D341Med (cell line): ENCODE data around the gene COL27A1.

Experiments used
- DNase-seq: peaks from one replicate; pipeline ENCODE4 v3.0.0; 2012; ENCODE audit warnings: low spot score

Gene COL27A1

DNA sequence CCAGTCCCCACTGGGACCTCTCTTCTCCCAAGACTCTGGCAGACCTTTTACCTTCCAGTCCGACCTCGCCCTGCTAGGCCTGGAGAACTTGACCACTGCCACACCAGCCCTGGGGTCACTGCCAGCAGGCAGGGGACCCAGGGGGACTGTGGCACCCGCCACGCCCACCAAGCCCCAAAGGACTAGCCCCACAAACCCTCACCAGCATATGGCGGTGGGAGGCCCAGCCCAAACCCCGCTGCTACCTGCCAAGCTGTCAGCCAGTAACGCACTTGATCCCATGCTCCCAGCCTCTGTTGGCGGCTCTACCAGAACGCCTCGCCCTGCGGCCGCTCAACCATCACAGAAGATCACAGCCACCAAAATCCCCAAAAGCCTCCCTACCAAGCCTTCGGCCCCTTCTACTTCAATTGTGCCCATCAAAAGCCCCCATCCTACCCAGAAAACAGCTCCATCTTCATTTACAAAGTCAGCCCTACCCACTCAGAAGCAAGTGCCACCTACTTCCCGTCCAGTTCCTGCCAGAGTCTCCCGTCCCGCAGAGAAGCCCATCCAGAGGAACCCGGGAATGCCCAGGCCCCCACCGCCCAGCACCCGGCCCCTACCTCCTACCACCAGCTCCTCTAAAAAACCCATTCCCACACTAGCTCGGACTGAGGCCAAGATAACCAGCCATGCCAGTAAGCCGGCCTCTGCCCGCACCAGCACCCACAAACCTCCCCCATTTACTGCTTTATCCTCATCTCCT lies 13.1 kb downstream of the COL27A1 start:
- no peak for DNase-seq

DNA sequence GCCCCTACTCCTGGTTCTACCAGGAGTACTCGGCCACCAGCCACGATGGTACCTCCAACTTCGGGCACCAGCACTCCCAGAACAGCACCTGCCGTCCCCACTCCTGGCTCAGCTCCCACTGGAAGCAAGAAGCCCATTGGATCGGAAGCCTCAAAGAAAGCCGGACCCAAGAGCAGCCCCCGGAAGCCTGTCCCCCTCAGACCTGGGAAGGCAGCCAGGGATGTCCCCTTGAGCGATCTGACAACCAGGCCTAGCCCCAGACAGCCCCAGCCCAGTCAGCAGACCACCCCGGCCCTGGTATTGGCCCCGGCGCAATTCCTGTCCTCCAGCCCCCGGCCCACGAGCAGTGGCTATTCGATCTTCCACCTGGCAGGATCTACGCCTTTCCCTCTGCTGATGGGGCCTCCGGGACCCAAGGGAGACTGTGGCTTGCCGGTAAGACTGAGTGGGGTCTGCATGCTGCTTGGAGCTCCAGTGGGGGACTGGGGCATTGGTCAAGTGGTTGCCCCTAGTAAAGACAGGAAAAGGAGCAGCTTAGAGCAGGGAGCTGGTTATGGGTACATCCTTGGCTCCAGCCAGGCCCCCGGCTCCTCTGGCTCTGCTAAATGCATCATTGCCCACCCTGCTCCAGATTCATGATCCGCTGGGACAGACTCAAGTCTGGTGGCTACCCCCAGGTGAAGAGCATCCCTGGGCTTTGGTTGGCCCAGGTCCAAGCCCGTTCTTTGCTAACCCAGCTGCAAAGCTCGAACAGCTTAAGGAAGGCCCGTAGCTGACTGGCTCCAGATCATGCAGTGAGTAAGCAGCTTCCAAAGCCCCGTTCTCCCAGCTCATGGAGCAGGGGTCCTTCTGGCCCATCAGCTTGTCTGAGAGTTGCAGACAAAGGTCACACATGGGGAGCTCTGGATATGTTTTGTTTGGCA lies 14.0 kb downstream of the COL27A1 start:
- no peak for DNase-seq

DNA sequence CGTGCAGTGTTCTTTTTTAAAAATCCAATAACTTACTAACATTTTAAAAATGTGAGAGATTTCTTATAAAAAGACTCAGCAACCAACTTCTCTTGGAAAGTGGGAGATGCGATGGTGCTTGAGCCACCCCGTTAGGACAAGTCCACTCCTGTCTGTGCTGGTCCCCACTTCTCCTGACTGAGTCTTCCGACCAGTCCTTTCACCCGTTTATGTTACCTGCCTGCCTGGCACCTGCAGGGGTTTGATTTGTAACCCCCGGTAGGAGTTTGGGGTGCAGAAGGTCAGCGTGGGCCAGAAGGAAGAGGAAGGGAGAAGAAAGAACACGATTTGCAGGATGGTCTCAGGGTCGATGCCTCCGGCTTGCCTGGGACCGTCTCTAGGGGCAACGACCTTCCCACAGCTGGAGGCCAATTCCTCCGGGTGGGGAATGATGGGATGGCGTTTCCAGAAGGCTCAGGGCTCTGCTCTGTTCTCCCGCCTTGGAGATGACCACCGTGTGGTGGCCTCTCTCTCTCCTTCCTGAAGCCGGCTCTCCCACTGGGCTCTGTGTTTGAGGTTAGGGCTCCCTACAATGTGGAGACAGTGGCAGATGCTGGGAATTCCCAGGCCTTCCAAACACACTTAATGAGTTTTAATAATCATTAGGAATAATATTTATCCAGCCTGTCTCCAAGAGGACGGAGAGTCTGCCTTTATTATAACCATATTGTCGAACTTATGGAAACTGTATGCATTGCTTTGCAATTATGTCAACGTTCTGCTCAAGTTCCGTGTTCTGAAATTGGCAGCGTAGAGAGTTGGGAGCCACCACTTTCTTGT lies 14.8 kb downstream of the COL27A1 start:
- no peak for DNase-seq

DNA sequence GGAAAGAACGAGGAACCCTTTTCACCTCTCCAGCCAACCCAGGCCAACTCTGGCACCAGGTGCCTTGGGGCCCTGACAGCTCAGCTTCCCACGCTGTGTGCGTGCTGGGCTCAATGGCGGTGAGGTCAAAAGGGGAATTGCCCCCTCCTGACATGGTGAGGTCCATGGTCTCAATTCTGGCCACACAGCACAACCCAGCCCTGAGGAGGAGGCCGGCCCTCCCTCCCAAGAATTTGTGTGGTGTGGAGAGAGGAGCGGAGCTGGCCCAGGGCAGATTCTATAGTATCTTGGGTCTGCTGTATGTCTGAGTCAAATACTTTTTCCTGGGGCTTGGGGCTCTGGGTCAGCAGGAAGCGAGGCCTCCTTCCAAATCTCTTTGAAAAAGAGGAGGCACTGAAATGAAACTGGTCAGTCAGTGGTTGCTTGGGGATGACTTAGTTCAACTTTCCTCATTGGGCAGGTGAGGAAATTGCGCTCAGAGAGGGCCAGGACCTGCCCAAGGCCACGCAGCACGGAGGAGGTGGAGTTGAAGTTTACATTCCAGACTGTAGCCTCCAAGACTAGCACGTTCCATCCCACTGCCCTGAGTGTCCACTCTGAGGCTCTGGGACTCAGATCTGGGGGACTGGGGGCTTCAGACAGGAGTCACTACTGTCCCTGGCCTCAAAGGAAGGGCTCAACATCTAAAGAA lies 15.6 kb downstream of the COL27A1 start:
- no peak for DNase-seq

DNA sequence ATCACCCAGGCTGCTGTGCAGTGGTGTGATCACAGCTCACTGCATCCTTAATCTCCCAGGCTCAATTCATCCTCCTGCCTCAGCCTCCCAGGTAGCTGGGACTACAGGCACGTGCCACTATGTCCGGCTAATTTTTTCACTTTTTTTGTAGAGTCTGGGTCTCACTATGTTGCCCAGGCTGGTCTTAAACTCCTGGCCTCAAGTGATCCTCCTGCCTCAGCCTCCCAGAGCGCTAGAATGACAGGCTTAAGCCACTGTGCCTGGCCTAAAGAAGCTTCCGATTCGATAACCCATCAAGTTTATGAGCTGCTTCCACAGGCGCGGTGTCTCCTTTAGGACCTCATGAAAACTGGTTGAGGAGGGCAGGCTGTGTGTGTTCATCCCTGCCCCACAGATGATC lies 16.2 kb downstream of the COL27A1 start:
- DNase-seq, result no peak

DNA sequence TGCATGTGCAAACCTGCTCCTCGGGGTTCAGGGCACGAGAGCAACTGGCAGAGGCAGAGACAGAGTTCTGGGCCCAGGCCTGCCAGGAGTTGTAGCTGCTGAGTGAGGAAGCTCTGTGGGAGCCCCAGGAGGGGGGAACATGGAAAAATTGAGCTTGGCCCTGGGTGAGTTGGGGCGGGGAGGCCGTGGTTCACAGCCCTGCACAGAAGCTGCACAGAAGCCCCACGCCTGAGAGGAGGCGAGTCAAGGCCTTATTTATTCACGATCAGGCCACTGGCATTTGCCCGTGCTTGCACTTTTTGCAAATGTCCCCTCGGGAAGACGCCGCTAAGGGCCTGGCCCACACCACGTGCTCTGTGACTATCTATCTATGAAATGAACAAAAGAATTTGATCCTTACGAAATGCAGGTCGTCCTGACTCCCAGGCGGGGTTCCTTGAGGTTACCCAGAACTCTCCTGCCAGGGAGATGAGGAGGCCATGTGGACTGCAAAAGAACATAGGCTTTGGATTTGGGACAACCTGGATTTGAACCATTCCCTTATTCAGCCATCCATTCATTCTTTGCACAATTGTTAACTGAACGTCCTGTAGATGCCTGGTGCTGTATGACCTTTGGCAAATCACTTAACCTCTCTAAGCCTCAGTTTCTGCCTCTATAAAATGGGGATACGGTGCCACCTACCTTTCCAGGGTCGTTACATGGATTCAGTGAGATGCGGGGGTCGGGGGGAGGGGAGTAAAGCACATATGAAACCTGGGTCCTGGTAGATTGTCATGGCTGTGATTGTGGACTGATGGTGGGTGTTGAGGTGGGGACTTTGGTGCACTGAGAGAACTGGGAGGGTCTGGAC lies 17.9 kb downstream of the COL27A1 start:
- no peak for DNase-seq

DNA sequence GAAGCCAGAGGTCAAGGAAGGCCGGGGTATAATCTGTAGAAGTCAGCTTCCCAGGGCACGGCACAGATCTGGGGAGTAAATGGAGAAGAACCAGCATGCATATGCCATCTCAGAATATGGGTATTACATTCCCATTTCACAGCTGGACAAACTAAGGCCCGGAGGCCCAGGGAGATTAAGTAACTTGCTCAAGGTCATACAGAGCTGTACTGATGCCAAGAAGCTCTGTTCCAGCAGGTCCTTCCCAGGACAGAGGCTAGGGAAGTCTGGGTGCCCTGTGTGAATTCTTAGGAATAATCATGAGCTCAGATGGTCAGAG lies 19.2 kb downstream of the COL27A1 start:
- DNase-seq, result no peak

DNA sequence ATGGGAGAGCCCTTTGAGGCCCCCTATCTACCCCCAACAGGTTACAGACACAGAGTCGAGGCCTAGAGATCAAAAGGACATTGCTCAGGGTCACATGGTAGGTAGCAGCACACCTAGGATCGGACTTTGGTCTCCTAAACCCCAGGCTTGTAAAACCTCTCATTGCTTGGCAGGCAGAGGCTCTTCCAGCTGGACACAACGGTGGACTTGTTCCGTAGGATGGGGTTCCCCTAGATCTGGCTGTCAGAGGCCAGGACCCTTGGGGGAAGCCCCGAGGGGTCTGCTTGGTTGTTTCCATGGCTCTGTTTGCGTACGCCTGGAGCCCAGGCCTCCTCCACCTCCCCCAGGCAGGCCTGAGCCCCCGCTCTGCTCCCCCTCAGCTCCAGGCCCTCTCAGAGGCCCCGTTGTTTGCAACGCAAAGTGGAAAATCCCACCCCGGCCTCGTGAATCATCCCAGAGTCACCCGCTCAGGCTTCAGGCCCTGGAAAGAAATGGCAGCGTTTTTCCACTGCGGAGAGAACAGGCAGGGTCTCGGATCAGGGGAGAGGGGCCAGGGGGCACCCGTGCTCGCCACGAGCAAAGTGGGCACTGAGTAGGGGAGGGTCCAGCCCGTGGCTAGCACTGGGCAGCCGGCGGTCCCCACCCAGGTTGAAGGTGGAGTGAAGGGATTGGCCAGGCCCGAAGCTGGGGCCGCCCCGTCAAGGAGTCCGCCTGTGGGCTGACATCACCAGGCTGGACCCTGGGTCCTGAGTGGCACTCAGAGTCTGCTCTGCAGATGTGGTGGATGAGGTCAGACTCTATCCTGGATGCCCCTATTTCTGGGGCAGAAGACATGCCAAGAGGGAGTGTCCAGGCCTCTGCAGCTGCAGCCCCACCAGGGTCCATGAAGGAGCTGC lies 19.8 kb downstream of the COL27A1 start:
- no peak for DNase-seq

DNA sequence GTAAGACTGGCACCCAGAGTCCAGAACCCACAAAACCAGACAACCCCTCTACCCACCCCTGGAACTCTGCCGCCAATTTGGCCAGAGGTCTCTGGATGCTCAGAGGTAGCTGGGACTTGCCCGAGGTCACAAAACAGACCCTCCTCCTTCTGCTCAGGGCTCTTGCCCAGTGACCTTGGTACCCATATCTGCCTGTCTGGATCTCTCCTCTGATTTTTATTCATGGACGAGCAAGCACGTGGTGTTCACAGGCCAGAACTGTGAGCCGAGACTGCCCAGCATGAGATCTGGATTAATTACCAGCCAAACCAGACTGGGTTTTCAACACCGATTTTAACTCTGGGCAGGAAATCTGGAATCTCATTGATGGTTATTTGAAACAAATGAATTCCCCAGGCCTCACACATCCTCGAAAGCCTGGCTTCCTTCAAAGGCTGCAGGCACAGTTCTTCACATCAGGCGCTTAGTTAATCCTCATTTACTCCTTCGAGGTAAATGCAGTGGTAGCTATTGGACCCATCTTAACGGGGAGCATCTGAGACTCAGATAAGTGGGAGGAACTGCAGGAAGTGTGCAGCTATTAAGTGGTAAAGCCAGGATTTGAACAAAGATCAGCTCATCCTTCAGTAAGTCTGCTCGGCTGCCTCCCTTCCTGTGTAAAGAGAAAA lies 21.4 kb downstream of the COL27A1 start:
- no peak for DNase-seq

DNA sequence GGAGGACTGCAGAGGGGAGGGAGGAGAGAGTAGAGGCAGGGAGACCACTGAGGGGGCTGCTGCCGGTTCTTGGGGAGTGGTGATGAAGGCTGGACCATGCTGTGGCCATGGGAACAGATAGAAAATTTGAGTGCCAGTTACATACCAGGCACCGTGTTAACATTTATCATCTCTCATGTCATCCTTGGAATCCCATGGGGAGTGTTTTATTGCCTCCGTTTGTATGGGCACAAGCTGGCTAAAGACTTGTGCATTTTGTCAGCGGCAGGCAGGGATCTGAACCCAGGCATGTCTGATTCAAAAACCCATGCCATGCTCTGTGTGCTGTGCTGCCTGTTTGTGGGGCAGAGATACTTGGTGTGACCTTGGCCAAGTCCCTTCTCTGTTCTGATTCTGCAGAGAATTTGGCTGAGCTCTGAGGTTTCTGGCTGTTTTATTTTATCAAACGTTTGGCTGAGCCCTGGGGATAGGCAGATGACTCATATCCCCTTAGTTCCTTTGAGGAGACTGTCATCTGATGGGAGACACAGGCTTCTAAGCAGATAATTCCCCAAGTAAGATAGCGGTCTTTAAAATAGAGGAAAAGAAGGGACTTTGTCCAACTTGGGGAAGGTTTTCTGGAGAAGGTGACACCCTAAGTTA lies 22.2 kb downstream of the COL27A1 start:
- no peak for DNase-seq

DNA sequence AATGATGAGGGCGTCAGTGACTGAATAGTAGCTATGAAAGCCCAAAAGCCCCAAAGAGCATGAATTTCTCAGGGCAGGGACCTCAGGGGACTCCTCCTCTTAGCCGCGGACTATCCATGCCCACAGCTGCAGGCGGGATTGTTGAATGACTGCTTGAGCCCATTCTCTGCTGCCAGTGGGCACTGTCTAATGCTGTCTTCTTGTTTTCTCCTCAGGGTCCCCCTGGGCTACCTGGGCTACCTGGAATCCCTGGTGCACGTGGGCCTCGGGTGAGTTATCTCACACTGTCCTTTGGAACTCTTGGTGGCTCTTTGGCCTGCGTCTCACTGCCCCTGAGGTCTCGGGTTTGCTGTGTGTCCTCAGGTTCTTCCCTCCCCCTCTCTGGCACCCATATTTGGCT lies 22.7 kb downstream of the COL27A1 start:
- no peak for DNase-seq

DNA sequence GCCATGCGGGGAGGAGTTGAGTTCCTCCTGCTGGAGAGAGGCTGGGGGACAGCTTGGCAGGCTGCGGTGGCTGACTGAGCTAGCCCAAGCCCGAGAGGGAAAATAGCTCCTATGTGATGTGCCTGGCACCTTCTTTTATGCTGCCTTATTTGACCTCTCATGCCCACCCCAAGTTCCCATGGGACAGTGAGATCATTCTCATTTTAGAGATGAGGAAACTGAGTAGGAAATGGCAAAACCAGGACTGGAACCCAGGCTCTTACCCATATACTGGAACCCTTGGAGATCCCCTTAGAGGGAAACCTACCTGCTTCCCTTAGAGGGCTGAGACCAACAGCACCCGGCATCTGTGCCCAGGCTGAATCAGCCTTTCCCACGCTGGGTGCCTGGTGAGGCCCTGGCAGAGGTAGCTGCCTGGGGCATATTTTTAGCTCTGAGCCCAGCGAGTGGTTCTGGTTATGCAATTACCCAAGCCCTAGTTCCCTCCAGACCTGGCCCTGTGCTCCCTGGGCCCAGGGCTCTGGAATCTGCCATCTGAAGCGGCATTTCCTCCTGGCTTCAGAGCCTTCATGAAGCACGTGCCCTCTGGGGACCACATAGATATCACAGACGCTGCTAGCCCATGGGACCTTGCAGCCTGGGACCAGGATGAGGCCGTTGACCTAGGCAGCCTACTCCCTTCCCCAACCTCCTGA lies 23.6 kb downstream of the COL27A1 start:
- no peak for DNase-seq

DNA sequence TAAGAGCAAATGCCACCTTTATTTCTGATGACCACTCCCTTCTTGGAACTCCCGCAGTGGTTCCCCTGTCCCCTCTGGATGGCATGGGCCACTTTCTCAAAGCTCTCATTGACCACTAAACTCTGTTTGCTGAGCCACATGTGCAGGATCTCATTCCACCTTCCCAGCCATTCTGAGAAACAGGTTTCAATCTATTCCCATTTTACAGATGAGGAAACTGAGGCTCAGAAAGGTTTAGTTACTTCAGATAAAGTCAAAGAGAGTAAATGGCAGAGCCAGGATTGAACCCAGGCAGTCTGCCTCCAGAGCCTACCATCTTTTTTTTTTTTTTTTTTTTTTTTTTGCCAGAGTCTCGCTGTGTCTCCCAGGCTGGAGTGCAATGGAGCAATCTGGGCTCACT lies 24.2 kb downstream of the COL27A1 start:
- no peak for DNase-seq

DNA sequence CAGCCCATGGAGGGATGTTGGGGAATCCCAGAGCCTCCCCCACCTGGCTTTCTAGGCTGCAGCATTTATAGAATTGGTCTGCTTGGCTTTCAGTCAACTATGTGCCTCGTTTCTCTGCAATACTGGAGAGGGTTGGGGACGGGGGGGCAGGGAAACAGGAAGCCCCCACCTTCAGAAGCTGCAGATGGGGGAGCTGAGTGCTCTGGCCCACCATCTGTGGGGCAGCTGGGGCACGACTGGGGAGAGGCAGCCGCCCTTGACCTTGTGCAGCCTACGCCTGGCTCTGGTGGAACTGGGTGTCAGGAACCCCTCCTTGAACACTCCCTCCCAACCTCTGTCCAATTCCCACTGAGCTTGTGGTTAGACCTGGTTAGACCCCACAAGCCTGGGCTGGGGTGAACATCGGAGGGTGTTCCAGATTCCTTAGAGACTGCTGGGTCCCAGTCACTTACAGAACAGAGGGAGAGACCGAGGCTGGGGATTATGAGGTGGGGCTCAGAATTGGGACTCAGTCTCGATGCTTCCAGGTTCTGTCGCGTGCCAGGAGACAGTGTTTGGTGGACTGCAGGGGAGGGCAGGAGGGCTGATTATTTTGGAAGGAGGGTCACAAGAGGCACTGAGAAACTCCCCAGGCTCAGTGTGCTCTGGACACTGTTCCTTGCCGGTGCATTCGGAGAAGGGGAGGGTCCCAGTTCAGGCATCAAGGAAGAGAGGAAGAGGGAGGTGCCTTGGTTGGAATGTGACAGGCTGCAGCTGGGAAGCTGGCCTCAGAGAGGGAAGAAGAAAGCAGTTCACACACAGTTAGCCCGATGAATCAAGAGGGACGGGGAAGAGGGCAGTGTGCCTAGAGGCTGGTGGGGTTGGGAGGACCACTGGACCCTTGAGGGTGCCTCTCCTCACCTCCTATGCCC lies 25.6 kb downstream of the COL27A1 start:
- no peak for DNase-seq

DNA sequence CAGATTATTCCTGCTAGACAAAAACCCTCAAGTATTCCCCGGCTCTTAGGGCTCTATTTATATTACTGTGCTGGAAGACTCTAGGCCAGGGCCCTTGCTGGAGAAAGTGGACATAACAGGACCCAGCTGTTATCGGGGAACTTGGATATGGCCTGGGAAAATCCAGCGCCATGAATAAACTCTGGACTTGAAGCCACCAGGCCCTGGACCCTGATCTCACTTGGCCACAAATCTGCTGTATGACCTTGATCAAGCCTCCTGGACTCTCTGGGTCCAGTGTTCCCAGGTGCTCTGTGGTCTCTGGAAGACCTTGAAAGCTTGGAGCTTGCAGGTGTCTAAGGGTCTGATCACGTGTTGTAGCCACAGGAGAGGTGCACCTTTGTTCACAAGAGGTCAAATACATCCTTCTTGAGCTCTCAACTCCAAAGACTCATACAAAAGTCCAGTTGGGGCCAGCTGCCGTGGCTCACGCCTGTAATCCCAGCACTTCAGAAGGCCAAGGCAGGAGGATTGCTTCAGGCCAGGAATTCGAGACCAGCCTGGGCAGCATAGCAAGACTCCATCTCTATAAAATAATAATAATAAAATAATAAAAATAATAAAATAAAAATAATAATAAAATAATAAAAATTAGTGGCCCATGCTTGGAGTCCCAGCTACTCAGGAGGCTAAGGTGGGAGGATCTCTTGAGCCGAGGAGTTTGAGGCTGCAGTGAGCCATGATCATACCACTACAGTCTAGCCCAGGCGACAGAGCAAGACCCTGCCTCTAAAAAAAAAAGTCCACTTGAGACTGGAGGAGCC lies 26.5 kb downstream of the COL27A1 start:
- no peak for DNase-seq

DNA sequence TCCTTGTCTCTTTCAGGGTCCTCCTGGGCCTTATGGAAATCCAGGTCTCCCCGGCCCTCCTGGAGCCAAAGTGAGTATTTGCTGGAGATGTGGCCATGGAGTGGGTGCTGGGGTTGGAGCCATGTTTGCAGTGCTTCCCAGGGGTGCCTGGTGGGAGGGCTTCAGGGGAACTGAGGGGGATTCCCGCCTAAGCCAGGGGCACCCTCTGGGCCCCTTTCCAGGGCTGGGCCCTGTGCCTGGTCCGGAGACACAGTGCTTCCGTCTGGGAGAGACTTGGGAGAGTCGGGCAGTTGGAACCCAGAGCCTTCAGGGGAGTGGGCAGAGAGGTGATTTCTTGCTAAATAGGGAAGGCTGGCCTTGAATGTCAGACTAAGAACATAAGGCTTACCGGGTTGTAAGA lies 27.7 kb downstream of the COL27A1 start:
- DNase-seq, result no peak
